Cardiac septum (tissue), 1 donor: Measurements from ENCODE around the gene TCEAL2. TPM values are rescaled to one million over a fixed set of nuclear protein-coding genes. Genes with fewer than 3 reads are reported as not detected.
"Not testable (repeated sequence)": the region's sequence is repeated elsewhere in the genome, so short reads cannot be mapped to it uniquely, and the experiment has no call there.

Experiments used
- DNase-seq: peaks from one replicate; pipeline ENCODE4 v3.0.0-alpha.2; 2020; ENCODE audit warnings: low spot score
- intact Hi-C: fragments of 100-400 bp; cut with DNase I; formaldehyde crosslinking; loops from one replicate; pipeline ENCODE4 v1.14.0; 2022
- long read RNA-seq: library from polyadenylated mRNA; unstranded; transcript quantifications from one replicate; pipeline ENCODE4 v2.0.0, GENCODE V29; 2021
- total RNA-seq: library from RNA; stranded (reverse); fragmentation: NEBNext Ultra II Directional; extraction: Animal tissue kit (Norgen Biotek cat#: 25700); gene quantifications from one replicate; pipeline ENCODE4 v1.2.1, GENCODE V29; 2021
- donor health status: DM: no; HTN: no; CAD: no.

The TCEAL2 gene
- total RNA-seq = 1.3 TPM
- long read RNA-seq, partial matches to known transcripts = 0 of 2 reads
- long read RNA-seq, other reads (novel, unspliced or antisense) = 1 of 2 reads

DNA sequence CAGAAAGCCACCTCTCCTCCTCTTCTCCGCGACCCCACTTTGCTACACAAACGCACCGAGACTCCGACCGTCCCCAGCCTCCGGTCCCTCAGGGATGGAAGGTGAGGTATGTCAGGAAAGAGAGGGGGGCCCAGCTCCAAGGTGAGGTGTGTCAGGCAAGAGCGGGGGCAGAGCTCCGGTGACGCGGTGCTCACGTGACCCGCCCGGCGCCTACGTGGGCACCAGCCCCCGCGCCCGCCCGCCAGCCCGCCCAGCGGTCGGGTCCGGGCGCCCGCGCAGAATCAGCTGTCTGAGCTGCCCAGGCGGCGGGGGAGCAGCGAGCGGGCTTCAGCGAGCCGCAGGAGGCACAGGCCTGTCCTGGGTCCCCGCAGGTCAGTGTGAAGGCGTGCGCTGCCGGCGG lies at the start of gene TCEAL2:
Gene TCEAL2 (plus strand): TSS at position 244 of the 400 bp plus-strand sequence. CDS start 1,152 bp downstream, outside the sequence.
- DNase-seq, intact Hi-C loops: not testable (repeated sequence)

DNA sequence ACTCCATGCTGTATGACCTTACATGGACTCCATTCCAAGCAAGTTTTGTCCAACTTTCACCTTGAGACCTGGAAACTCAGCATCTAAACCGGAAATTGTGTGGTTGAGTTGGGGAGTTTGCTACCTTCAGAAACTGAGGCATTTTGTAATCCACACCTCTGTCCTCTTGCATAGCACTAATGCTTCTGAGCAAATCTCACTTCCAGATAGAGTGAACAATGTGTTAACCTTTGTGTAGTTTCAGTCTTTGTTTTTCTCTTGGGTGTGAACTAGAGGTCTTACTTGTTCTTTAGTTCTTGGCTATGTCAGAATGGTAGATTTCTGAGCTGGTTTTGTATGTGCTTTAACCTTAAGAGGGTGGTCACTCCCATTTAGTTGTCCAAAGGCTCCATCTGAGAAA lies 48.1 kb upstream of the TCEAL2 start:
- no peak for DNase-seq
- intact Hi-C loops = no loop called here

DNA sequence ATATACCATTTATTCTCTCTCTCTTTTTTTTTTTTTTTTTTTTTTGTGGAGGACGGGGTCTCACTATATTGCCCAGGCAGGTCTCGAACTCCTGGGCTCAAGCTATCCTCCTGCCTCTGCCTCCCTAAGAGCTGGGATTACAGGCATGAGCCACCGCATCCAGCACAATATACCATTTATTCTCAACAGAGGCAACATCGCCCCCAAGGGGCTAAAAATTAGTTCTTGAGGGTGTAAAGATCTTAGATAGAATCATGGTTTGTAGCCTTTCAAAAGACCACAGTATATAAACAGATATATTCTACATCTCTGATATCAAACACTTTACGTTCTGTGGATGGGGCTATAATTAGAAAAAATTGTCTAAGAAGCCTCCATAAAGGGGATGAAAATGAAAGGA lies 39.8 kb upstream of the TCEAL2 start:
- intact Hi-C loops = no loop called here
- no peak for DNase-seq

DNA sequence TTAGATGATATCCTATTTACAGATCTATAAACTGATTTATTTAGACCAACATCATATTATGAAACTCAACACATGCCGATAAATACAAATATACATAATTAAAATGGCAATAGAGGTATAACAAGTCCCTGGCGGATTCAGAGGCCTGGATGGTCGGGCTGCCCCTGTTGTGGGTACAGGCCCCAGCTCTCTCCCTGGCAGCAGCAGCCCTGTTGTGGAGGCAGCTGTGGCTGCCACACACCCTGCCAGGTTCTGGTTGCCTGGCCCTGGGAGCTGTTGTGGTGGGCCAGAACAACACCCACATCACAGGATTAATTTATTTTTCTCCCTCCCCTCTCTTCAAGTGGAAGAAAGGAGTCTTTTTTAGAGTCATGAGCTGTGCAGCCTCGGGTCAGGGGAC lies 12.1 kb upstream of the TCEAL2 start:
- no peak for DNase-seq
- intact Hi-C loops = no loop called here

DNA sequence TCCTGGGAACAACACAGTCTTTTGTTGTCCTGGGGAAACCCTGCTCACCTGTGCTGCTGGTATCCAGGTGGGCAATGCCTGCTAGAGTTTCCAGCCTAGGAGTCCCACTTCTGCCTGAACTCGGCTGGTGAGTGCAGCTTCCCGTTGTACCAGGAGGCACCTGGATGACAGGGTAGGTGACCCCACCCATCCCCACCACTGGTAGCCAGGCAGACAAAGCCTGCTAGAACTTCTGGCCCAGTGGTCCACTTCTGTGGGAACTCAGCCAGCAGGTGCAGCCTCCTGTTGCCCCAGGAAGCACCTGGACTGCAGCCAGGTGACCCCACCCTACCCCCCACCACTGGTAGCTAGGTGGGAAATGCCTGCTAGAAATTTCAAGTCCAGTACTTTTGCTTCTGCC lies 9.7 kb upstream of the TCEAL2 start:
- intact Hi-C loops = no loop called here
- no peak for DNase-seq

DNA sequence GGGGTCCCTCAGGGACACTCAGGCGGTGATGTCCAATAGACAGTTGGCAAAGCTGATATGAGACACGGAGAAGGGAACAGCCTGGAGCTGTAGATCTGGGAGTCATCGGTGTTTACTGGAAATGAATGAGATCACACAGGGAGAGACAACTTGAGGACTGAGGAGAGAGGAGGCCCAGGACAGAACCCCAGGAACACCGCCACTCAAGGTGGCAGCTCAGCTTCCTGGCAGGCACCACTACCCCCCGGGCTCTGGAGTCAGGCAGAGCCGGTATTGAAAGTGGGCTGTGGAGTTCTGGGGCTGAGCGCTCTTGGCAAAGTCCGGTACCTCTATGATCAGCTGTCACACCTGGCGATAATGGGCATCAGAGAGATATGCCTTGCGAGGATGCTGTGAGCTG lies 465 bp upstream of the TCEAL2 start:
- intact Hi-C loops, DNase-seq: not testable (repeated sequence)

DNA sequence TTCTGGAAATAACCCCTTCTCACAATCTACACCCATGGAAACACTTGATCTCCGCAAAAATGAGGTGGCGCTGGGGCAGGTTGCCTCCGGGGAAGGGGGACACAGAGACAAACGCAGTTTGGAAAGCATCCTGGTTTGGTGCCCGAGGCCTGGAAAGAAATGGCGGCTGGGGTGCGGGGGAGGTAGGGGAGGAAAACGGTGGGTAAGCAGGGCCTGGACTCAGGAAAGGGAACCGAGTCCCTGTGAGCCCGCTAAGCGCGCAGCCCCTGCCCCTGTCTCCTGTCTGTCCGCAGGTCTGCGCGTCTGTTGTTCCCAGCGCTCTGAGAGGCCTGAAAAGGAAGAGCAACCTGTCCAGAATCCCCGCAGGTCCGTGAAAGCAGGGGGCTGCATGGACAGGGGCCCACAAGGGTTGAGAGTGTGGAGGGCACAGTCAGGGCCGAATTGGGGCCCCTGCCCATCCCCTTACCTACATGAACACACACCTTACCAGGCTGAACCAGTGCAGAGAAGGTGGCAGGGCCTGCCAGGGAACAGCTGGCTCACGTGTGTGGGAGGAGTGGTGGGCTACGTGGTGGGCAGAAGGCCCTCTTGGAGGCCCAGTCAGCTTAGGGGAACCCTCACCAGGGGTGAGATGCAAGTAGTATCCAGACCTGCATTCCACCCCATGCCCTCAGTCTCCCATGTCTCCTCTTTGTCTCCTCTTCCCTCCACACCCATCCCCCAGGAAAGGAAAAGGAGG lies 770 bp downstream of the TCEAL2 start:
- DNase-seq = not testable (repeated sequence)

DNA sequence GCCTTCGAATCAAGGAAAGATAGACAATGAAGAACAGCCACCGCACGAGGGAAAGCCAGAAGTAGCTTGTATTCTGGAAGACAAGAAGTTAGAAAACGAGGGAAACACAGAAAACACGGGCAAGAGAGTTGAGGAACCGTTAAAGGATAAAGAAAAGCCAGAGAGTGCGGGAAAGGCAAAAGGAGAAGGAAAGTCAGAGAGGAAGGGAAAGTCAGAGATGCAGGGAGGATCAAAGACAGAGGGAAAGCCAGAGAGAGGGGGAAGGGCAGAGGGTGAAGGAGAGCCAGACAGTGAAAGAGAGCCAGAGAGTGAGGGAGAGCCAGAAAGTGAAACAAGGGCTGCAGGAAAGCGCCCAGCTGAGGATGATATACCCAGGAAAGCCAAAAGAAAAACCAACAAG lies 1.4 kb downstream of the TCEAL2 start:
- no peak for DNase-seq
- intact Hi-C loops = no loop called here

More for the DNA sequence above, 770 bp downstream of the TCEAL2 start:
- intact Hi-C loops = not testable (repeated sequence)

DNA sequence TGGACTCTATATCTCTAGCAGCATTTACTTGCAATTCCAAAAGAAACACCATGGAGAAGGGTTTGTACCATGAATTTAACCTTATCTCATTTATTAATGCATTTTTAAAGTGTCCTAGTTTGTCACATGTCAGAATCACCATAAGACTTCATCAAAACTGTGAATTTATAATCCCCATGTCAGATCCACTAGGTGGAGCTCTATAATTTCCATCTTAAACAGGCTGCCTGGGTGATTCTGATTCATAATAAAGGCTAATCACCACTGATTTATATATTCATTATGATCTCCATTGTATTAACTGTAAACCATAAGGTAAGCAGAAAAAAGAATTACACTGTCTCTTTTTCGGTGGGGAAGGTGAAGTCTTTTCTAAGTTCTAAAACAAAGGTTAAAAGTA lies 4.0 kb downstream of the TCEAL2 start:
- no peak for DNase-seq
- intact Hi-C loops = no loop called here

DNA sequence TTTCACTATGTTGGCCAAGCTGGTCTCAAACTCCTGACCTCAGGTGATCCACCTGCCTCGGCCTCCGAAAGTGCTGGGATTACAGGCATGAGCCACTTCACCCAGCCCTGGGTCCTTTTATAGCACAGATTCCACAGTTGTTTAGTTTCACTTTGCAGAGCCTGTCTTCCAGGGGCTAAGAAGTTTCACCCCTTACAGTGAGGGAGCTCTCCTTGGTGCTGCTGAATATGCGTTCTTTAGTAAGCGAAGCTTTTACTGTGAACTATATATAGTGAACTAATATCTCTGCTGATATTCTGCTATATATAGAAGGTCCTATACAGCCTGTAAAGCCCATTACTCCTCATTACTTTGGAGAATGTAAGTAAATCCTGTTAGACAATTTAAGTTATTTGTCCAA lies 12.6 kb downstream of the TCEAL2 start:
- intact Hi-C loops = no loop called here
- no peak for DNase-seq

DNA sequence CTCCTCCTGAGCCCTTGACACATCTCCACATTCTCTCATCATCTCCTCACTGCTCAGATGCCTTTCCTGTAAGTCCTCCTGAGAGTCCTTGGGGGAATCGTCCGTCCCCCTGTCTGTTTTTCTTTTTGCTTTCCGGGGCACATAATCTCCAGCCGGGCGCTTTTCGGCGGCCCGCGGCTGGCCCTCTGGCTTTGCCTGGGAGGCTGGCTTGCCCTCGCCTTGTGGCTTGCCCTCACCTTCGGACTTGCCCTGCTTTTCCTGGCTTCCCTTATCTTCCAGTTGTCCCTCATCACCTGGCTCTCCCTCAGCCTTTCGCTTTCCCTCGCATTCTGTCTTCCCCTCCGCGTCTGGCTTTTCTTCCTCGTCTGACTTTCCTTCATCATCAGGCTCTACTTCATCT lies 15.4 kb downstream of the TCEAL2 start:
- intact Hi-C loops, DNase-seq: not testable (repeated sequence)

DNA sequence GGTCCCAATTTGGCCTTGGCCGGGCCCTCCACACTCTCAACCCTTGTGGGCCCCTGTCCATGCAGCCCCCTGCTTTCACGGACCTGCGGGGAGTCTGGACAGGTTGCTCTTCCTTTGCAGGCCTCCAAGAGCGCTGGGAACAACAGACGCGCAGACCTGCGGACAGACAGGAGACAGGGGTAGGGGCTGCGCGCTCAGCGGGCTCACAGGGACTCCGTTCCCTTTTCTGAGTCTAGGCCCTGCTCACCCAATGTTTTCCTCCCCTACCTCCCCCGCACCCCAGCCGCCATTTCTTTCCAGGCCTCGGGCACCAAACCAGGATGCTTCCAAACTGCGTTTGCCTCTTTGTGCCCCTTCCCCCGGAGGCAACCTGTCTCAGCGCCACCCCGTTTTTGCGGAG lies 16.2 kb downstream of the TCEAL2 start:
- intact Hi-C loops, DNase-seq: not testable (repeated sequence)

DNA sequence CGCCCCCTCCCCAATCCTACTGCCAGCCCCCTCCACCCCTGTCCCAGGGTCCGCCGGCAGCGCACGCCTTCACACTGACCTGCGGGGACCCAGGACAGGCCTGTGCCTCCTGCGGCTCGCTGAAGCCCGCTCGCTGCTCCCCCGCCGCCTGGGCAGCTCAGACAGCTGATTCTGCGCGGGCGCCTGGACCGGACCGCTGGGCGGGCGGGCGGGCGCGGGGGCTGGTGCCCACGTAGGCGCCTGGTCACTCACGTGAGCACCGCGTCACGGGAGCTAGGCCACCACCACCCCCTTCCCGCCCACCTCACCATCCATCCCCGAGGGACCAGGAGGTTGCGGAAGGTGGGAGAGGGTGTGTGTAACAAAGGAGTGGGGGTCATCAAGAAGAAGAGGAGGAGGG lies 16.8 kb downstream of the TCEAL2 start, which contains the start of gene TCEAL6:
Gene TCEAL6 (minus strand): TSS at position 208 of the 400 bp plus-strand sequence.
- intact Hi-C loops = not testable (repeated sequence)

DNA sequence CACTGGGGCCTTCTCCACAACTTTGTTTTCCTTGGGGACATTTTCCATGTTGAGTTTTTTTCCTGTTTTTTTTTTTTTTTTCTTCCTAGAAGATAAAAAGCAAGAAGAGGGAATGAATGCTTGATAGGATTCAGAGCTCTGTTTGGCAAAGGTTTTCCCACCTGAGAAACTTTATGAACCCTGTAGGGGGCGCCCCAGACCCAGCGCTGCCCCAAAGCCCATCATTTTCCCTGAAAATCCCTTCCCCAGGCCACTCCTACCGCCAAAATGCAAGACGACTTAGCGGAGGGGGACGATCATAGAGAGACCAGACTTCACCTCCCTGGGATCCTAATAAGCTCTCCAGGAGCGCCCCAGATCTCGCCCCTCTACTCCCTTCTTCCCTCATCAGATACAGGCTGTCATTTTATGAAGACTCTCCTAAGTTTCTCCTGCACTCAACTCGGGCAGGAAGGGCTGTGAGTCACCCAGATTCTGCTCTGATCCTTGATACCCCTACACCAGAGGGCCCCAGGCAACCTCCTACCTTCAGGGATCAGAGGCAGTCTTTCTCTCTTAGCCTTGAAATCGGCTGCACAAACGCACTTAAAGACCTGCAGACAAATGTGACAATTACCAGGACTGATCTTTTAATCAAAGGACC lies 28.9 kb downstream of the TCEAL2 start:
- intact Hi-C loops = no loop called here
- DNase-seq = no peak

More for the DNA sequence above, 16.8 kb downstream of the TCEAL2 start, which contains the start of gene TCEAL6:
- not testable (repeated sequence) for DNase-seq

DNA sequence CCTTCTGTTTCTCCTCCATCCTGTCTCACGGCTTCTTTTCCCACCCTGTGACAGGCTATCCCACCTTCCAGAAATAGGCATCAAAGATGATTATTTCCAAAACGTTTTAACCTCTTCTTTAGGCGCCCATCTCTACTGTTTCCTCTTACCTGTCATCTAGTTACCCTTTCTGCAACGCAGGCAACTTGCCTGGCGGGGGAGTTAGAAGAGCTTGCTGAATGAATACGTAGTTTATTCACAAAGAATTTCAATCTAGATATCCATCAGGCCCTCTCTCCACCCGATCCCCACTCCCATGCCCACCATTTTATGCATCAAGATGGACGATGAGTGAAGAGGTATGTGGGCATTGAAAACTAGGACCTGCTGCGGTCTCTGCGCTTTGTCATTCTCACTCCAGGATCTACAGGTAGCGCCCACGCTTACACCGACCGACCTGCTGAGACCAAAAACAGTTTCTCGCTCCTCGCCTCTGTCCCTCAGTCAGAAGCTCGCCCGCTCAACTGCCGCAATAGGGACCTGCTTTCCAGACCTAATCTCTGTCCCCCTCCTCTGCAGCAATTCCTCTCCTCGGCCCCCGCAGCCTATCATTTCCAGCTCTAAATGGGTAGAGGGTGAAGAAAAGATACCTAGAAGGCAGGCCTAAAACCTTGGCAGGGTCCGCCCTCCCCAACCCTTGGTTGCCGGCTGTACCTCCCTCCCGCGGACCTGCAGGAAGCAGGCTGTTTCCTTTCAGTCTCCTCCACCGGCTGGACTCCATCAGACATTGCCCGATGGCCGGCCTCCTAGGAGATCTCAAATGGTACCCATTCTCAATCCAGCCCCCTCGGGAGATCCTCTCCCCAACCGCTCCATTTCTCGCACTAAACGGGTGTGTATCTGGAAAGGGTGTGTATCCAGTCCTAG lies 29.7 kb downstream of the TCEAL2 start:
- DNase-seq = no peak
- intact Hi-C loops = no loop called here

DNA sequence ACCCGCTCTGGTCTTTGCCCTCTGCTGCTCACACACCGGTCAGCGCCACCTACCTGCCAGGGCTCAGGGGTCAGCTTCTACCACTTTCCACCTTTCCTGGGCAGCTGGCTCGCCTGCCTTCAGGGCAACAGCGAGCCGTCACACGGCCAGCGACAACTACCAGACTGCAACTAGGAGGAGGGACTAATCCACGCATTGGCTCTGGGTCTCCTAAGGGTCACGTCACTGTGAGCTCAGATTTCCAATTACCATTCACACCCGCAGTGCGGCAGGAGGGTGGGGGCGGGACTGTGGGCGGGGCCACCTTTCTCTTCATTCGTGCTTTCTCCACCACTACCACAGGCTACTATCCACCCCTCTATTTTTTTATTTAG lies 30.3 kb downstream of the TCEAL2 start, which contains the start of gene BEX5:
Gene BEX5 (minus strand): TSS at position 172 of the 374 bp plus-strand sequence. CDS start 1,712 bp downstream, outside the sequence.
- intact Hi-C loops = no loop called here
- DNase-seq = no peak
